Immature natural killer cell (primary cell): Measurements from ENCODE around the gene FOXO1. TPM values are rescaled to one million over a fixed set of nuclear protein-coding genes. Genes with fewer than 3 reads are reported as not detected.
A peak's percentile ranks its signal among the peaks of the same experiment; 100 is the strongest.

ENCODE experiments used
- DNase-seq, 3 donors: peaks; one replicate each; pipeline ENCODE4 v3.0.0; 2022; ENCODE audit warnings: mixed read lengths in 1 of 3
- H3K27ac Mint-ChIP-seq, 6 donors: one replicate each; pipeline ENCODE4 v1.8.0; 2020; ENCODE audit warnings: mixed read lengths in 6 of 6, mild to moderate bottlenecking in 5 of 6, inconsistent platforms in 4 of 6, moderate library complexity in 3 of 6
- H3K27me3 Mint-ChIP-seq, 3 donors: one replicate each; pipeline ENCODE4 v1.8.0; 2020 to 2021; ENCODE audit warnings: low read depth in 3 of 3, mild to moderate bottlenecking in 3 of 3, mixed read lengths in 3 of 3, moderate library complexity in 3 of 3, inconsistent platforms in 1 of 3
- H3K36me3 Mint-ChIP-seq, 3 donors: one replicate each; pipeline ENCODE4 v1.8.0; 2020; ENCODE audit warnings: mixed read lengths in 3 of 3, inconsistent platforms in 2 of 3, mild to moderate bottlenecking in 2 of 3
- H3K4me1 Mint-ChIP-seq, 2 donors: one replicate each; pipeline ENCODE4 v1.8.0; 2020; ENCODE audit warnings: inconsistent platforms in 2 of 2, mild to moderate bottlenecking in 2 of 2, mixed read lengths in 2 of 2, moderate library complexity in 1 of 2
- H3K4me3 Mint-ChIP-seq, 5 donors: one replicate each; pipeline ENCODE4 v1.8.0; 2020; ENCODE audit warnings: mild to moderate bottlenecking in 5 of 5, mixed read lengths in 5 of 5, inconsistent platforms in 3 of 5, moderate library complexity in 3 of 5
- H3K9me3 Mint-ChIP-seq, 6 donors: one replicate each; pipeline ENCODE4 v1.8.0; 2020; ENCODE audit warnings: mild to moderate bottlenecking in 6 of 6, mixed read lengths in 6 of 6, inconsistent platforms in 4 of 6, moderate library complexity in 3 of 6
- polyA plus RNA-seq, 3 donors: library from polyadenylated mRNA; unstranded; fragments of 300-500 nt; fragmentation: Illumina TruSeq; gene quantifications; one replicate each; pipeline ENCODE4 v1.2.3, GENCODE V29; 2021

The FOXO1 gene
- polyA plus RNA-seq, 3 donors from 2014 or later, result 4.5 to 15.6 (median 12.5) TPM

DNA sequence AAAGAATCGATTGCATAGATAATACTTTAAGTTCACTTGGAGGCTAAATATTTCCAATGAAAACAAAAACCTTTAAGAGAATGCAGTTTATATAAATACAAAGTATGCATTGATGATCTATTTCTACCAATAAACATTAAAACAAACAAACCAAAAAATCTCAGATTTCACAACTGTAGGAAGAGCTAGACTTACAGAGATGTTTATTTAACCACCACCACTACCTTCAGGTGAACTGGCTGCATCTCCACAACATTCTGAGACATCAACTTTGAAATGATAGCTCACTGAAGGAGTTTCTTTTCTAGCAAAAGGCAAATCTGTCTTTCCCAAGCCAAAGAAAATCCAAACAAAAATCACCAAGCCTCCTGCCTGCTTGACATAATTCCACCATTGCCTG, 44.2 kb downstream of the FOXO1 start:
- H3K4me1 Mint-ChIP-seq, result peaks cover 32 to 62% of the 10 kb centered on the region in 2 donors
- H3K36me3 Mint-ChIP-seq, result peaks cover 0 to 4% (median 0%) of the 10 kb centered on the region in 3 donors
- peak overlapping the region in 3 of 6 donors; percentile 6 to 43 (median 35) for H3K27ac Mint-ChIP-seq
- peaks cover 0 to 4% (median 0%) of the 10 kb centered on the region in 3 donors for H3K27me3 Mint-ChIP-seq
- H3K9me3 Mint-ChIP-seq, result no peaks in the 10 kb centered on the region
- no peak for DNase-seq
- no peak overlapping the region for H3K4me3 Mint-ChIP-seq

DNA sequence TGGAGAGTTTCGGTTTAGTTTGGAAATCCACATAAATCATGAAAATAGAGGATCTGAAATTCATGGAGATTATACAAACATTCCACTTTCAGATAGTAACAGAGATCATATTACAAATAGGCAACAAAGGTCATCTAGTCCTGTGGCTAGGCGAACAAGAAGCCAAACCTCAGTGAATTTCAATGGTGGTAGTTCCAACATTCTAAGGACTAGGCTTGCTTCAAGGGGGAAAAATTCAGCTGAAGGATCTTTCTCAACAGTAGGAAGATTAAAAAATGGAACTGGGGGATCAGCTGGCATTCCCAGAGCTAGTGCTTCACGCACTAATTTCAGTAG, 47.0 kb downstream of the FOXO1 start:
- H3K27me3 Mint-ChIP-seq, result peaks cover 0 to 4% (median 0%) of the 10 kb centered on the region in 3 donors
- H3K4me1 Mint-ChIP-seq, result peaks cover 39 to 60% of the 10 kb centered on the region in 2 donors
- DNase-seq, result no peak
- peaks cover 0 to 11% (median 0%) of the 10 kb centered on the region in 3 donors for H3K36me3 Mint-ChIP-seq
- peak overlapping the region in 3 of 6 donors; percentile 7 to 43 (median 13) for H3K27ac Mint-ChIP-seq
- H3K4me3 Mint-ChIP-seq, result no peak overlapping the region
- no peaks in the 10 kb centered on the region for H3K9me3 Mint-ChIP-seq

DNA sequence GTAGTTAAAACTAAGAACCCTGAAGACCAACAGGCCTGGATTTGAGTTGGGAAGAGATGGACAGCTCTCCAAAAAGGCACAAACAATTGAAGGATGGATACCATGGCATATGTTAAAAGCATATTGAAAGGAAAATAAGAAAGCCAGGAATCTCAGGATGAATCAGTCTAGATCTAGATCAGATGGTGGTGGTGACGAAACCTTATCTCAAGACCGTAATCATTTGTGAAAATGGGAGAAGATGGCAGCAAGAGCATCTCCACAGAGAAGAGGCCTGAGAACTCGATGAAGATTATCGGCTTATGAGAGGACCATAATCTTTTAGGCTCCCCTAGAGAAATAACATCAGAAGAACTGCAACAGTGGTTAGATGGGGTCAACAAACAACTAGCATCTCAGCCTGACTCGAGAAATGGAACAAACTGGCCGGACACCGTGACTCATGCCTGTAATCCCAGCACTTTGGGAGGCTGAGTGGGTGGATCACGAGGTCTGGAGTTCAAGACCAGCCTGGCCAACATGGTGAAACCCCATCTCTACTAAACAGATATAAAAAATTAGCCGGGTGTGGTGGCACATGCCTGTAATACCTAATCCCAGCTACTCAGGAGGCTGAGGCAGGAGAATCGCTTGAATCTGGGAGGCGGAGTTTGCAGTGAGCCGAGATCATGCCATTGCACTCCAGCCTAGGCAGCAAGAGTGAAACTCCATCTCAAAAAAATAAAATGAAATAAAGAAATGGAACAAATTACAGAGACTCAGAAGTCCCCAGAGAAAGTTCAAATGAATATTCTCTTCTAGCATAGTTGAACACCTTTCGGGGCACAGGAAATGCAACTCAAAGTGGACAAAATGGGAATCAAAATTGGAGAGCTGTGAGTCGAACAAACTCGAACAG, 47.6 kb downstream of the FOXO1 start:
- H3K4me3 Mint-ChIP-seq, result no peak overlapping the region
- H3K27me3 Mint-ChIP-seq, result peaks cover 0 to 2% (median 0%) of the 10 kb centered on the region in 3 donors
- no peaks in the 10 kb centered on the region for H3K9me3 Mint-ChIP-seq
- H3K36me3 Mint-ChIP-seq, result peaks cover 0 to 11% (median 0%) of the 10 kb centered on the region in 3 donors
- H3K27ac Mint-ChIP-seq, result peak overlapping the region in 3 of 6 donors; percentile 13 to 53 (median 42)
- peaks cover 41 to 61% of the 10 kb centered on the region in 2 donors for H3K4me1 Mint-ChIP-seq
- no peak for DNase-seq

DNA sequence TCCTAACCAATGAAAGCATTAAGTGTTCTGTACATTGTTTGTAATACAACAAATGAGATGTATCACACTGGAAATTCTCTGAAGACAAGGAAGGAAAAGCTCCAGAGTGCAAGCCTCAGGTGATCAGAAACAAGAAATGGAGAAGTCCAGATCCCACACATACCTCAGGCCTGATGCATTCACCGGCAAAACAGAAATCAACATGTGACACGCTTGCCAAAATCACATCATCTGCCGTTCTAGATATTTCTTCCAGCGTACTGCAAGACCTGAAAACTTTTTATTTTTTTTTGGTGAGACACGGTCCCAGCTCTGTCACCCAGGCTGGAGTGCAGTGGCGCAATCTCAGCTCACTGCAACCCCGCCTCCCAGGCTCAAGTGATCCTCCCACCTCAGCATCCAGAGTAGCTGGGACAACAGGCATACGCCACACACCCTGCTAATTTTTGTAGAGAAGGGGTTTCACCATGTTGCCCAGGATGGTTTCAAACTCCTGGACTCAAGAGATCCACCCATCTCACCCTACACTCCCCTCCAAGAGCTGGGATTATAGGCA, 48.6 kb downstream of the FOXO1 start:
- Mint-ChIP-seq H3K36me3 (peaks cover 0 to 11% (median 0%) of the 10 kb centered on the region in 3 donors), H3K4me1 (peaks cover 45 to 62% of the 10 kb centered on the region in 2 donors), H3K27me3 (peaks cover 0 to 2% (median 2%) of the 10 kb centered on the region in 3 donors), H3K27ac (peak overlapping the region in 2 of 6 donors; percentile 10 to 25), H3K4me3 (no peak overlapping the region), H3K9me3 (no peaks in the 10 kb centered on the region)
- no peak for DNase-seq

DNA sequence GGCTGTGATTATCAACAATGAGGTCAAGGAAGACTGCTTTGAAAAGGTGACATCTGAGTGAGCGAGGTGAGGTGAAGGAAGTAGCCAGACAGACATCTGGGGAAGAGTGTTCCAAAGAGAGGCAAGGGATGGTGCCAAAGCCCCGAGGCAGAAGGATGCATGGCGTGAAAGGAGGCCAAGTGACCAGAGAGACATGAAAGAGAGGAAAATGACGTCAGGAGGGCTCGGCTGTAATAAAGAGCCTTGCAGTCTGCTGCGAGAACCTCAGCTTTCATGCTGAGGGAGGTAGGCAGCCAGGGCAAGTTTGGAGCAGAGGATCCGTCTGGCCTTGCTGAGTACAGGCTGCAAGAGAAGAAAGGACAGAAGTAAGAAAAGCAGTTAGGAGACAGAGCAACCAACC, 50.8 kb downstream of the FOXO1 start:
- no peak overlapping the region for H3K4me3 Mint-ChIP-seq
- DNase-seq, result no peak
- no peaks in the 10 kb centered on the region for H3K9me3 Mint-ChIP-seq
- H3K36me3 Mint-ChIP-seq, result peaks cover 0 to 11% (median 0%) of the 10 kb centered on the region in 3 donors
- peaks cover 0 to 2% (median 2%) of the 10 kb centered on the region in 3 donors for H3K27me3 Mint-ChIP-seq
- peaks cover 56 to 73% of the 10 kb centered on the region in 2 donors for H3K4me1 Mint-ChIP-seq
- H3K27ac Mint-ChIP-seq, result peak overlapping the region; percentile 30 to 100 (median 98)

DNA sequence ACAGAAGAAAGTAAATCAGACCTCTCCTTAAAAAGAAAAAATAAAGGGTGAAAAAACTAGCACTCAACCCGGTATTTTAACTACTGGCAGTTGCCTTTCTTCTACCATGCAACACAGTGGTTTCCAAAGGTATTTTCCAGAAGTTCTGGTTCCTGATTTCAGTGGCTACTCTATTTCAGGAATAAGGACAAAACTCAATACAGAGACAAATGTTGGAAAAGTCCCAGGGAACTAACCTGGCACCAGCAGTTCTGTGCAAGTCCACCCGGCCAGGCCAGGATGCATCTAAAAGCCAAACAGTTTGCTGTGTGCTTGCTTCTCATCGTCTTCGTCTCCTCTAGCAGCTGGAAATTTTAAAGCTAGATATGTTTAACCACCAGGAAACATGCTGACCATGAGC, 52.5 kb downstream of the FOXO1 start:
- peaks cover 0 to 2% (median 2%) of the 10 kb centered on the region in 3 donors for H3K27me3 Mint-ChIP-seq
- peak overlapping the region; percentile 81 to 91 (median 87) for H3K4me3 Mint-ChIP-seq
- no peak for DNase-seq
- no peaks in the 10 kb centered on the region for H3K9me3 Mint-ChIP-seq
- H3K27ac Mint-ChIP-seq, result peak overlapping the region; percentile 96 to 100 (median 99)
- peaks cover 0 to 11% (median 0%) of the 10 kb centered on the region in 3 donors for H3K36me3 Mint-ChIP-seq
- H3K4me1 Mint-ChIP-seq, result peaks cover 54 to 61% of the 10 kb centered on the region in 2 donors

DNA sequence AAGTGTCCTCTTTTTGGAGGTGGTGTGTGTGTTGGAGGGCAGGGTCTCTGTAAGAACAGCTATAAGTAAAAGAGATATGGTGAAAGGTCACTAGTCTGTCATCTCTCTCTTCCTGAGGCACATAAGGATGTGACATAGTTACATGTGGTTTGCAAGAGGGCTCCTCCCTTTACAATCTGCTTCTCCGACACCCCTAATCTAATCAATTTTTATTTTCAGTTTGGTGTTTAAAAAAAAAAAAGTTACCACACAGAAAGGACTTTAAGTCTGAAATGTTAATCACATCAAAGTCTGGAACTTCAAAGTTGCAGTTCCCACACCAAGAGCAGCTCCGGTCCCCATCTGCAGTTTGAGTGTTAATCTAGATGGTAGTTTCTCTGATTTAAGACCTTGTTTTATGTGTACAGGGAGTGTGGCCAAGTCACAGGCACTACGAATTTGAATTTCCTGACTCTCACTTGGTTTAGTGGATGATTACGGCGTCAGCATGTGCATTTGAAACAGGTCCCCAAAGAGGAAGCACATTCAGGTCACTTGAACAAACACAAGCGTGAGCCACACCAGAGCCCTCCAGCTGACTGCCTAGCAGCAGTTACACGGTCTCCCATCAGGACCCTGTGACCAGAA, 53.1 kb downstream of the FOXO1 start:
- peak overlapping the region; percentile 96 to 100 (median 99) for H3K27ac Mint-ChIP-seq
- peaks cover 0 to 11% (median 0%) of the 10 kb centered on the region in 3 donors for H3K36me3 Mint-ChIP-seq
- H3K27me3 Mint-ChIP-seq, result peaks cover 0 to 2% (median 2%) of the 10 kb centered on the region in 3 donors
- H3K9me3 Mint-ChIP-seq, result no peaks in the 10 kb centered on the region
- H3K4me1 Mint-ChIP-seq, result peaks cover 55 to 62% of the 10 kb centered on the region in 2 donors
- peak; percentile 81 to 83 (median 82) for DNase-seq
- peak overlapping the region; percentile 81 to 91 (median 87) for H3K4me3 Mint-ChIP-seq

DNA sequence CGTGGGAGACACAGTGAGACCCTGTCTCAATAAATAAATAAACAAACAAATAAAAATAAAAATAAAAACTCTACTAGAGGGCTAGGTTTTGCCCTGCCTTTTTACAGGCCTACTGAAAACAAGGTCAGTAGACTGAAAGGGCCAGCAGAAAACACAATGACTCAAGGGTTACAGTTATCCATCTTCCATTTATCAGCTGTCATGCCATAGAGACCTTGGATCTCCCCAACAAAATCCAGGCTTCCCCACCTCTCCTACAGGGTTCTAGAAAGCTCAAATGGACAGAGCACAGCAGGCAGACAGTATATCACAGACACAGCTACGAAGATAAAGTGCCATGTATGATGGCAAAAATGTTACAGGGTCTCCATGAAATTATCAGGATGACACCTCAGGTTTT, 54.4 kb downstream of the FOXO1 start:
- H3K36me3 Mint-ChIP-seq, result peaks cover 0 to 11% (median 0%) of the 10 kb centered on the region in 3 donors
- H3K4me1 Mint-ChIP-seq, result peaks cover 59 to 69% of the 10 kb centered on the region in 2 donors
- H3K27me3 Mint-ChIP-seq, result peaks cover under 1 to 2% (median 2%) of the 10 kb centered on the region in 3 donors
- H3K4me3 Mint-ChIP-seq, result peak overlapping the region; percentile 29 to 91 (median 87)
- no peak for DNase-seq
- H3K9me3 Mint-ChIP-seq, result no peaks in the 10 kb centered on the region
- peak overlapping the region; percentile 96 to 100 (median 99) for H3K27ac Mint-ChIP-seq

DNA sequence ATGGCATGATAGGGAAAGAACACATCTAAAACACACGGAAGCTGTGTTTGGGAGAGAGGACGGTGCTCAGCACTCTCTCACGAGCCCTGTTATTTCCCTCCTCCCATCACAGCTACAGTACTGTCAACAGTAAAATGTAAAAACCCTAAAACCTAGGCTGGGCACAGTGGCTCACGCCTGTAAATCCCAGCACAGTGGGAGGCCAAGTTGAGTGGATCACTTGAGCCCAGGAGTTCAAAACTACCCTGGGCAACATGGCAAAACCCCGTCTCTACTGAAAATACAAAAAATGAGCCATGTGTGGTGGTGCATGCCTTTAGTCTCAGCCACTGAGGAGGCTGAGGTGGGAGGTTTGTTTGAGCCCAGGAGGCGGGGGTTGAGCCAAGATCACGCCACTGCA, 54.8 kb downstream of the FOXO1 start:
- Mint-ChIP-seq H3K27me3 (peaks cover 2% of the 10 kb centered on the region in 3 donors), H3K4me1 (peaks cover 63 to 69% of the 10 kb centered on the region in 2 donors), H3K36me3 (peaks cover 0 to 10% (median 0%) of the 10 kb centered on the region in 3 donors), H3K4me3 (peak overlapping the region in 1 of 5 donors; percentile 13), H3K27ac (peak overlapping the region; percentile 84 to 100 (median 99)), H3K9me3 (no peaks in the 10 kb centered on the region)
- DNase-seq, result no peak

DNA sequence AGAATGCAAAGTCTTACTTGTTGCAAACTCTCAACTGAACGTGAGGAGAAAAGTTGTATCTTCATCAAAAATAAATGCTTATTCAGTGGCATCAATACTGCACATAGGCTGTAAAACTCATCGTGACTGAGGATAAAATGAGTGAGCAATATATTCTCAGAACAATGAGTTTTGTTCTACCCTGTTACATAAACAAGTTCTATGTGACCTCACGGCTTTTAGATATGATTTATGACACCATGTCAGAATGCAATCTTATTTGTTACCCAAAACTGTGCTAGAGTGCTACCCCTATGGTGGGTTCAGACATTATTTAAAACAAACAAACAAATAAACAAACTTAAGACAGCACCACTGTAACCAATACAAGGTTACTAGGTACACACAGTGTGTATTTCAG, 55.4 kb downstream of the FOXO1 start:
- Mint-ChIP-seq H3K27ac (peak overlapping the region; percentile 84 to 100 (median 99)), H3K4me3 (no peak overlapping the region), H3K36me3 (peaks cover 0 to 6% (median 0%) of the 10 kb centered on the region in 3 donors), H3K4me1 (peaks cover 62% of the 10 kb centered on the region in 2 donors), H3K9me3 (no peaks in the 10 kb centered on the region), H3K27me3 (peaks cover 2% of the 10 kb centered on the region in 3 donors)
- DNase-seq, result no peak

DNA sequence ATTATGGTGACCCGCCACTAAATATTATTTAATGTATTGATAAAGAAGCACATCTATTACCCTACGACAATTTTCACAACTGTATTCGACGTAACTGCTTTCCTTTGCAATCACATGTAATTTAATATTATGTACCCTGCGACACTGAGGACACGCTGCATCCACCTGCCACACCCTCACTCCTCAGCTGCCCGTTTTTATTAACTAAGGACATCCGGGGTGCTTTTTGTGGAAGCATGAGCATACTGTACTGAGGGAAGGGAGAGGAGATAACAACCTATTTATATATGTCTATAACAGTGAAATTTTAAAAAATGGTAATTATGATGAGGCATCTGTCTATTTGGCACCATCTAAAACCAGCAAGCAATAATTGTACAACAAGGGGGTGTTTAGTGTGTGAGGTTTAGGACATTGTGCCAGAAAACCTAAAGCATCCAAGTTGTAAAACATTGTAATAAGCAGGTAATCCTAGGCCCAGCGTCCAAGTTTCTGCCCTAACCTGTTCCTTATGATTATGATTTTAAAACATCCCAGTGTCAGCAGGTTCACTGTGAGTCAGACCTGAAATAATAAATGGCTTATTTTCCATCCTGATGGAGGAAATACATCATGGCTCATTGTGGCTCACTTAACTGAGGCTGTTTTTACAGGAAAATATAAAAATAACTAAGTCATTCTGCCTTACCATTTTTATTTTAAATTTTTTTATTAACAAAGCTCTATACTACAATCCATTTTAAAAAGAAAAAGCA, 56.3 kb downstream of the FOXO1 start:
- Mint-ChIP-seq H3K27ac (peak overlapping the region in 5 of 6 donors; percentile 36 to 78 (median 51)), H3K4me3 (no peak overlapping the region), H3K9me3 (no peaks in the 10 kb centered on the region), H3K27me3 (peaks cover 2 to 5% (median 4%) of the 10 kb centered on the region in 3 donors), H3K4me1 (peaks cover 60% of the 10 kb centered on the region in 2 donors), H3K36me3 (no peaks in the 10 kb centered on the region)
- no peak for DNase-seq

DNA sequence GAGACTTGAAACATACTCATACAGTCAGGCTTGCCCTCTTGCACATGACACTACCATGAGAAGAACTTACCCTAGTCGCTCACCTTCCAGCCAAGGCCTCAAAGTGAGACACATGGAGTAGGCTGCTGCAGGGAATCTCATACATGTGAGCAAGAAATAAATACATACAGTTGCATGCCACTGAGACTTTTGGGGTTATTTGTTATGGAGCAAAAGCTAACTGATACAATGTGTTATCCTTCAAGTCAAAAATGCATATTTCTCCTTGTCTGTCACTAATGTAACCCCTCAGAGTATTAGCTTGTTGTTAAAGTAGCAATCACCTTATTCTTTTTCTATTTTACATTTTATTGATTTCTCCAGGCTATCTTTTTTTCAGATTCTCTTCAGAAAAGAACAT, 58.1 kb downstream of the FOXO1 start:
- Mint-ChIP-seq H3K9me3 (no peaks in the 10 kb centered on the region), H3K36me3 (no peaks in the 10 kb centered on the region), H3K27ac (peak overlapping the region in 1 of 6 donors; percentile 46), H3K27me3 (peaks cover 2 to 4% (median 3%) of the 10 kb centered on the region in 3 donors), H3K4me1 (peaks cover 47 to 53% of the 10 kb centered on the region in 2 donors), H3K4me3 (no peak overlapping the region)
- no peak for DNase-seq

DNA sequence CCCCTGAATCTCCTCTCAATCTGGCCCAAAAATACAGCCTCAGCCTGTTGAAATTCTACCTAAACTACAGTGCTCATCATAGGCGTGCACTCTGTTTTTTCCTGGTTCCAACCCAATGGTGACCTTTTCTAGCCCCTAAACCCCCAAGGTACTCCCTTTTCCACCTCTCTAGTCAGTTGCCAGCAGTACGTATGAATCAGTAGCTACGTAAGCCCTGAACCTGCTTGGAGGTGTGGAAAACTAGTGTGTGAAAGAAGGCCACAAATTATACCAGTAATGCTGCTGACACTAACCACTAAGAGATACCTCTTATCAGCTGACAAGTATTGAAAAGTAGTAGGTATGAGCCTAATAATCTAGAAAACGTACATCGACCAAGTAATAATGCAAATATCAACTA, 60.9 kb downstream of the FOXO1 start:
- Mint-ChIP-seq H3K36me3 (no peaks in the 10 kb centered on the region), H3K27ac (peak overlapping the region in 3 of 6 donors; percentile 14 to 42 (median 31)), H3K4me3 (no peak overlapping the region), H3K9me3 (no peaks in the 10 kb centered on the region), H3K4me1 (peaks cover 29 to 38% of the 10 kb centered on the region in 2 donors), H3K27me3 (peaks cover 0 to 4% (median 3%) of the 10 kb centered on the region in 3 donors)
- no peak for DNase-seq
